ENCODE results near the gene AMPH.

The AMPH gene

DNA sequence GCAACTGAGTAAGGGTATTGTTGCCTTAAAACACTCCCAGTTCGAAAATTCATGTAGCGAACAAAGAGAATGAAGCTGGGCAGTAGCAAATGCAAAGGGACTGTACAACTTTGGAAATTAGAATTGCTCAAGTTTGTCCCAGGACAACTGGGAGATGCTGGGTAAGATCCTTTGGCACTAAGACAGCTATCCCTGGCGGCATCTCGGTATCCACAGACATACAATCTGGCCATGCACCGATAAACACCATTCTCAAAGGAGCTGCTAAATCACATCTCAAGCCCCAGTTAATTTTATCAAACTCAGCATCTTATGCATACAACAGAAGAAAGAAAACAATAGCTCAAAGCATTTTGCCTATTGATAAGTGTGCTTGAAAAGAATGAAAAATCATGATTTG lies 177.3 kb downstream of the AMPH start:
- TF ChIP-seq, protein P1, sequence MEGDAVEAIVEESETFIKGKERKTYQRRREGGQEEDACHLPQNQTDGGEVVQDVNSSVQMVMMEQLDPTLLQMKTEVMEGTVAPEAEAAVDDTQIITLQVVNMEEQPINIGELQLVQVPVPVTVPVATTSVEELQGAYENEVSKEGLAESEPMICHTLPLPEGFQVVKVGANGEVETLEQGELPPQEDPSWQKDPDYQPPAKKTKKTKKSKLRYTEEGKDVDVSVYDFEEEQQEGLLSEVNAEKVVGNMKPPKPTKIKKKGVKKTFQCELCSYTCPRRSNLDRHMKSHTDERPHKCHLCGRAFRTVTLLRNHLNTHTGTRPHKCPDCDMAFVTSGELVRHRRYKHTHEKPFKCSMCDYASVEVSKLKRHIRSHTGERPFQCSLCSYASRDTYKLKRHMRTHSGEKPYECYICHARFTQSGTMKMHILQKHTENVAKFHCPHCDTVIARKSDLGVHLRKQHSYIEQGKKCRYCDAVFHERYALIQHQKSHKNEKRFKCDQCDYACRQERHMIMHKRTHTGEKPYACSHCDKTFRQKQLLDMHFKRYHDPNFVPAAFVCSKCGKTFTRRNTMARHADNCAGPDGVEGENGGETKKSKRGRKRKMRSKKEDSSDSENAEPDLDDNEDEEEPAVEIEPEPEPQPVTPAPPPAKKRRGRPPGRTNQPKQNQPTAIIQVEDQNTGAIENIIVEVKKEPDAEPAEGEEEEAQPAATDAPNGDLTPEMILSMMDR (IDR thresholded peaks at IDR 0.05; ENCODE audit: borderline replicate concordance, insufficient read depth, low read depth, low read length) = no peak
- H3K4me3 ChIP-seq (ENCODE audit: low read depth, low read length) = no peak overlapping the region

DNA sequence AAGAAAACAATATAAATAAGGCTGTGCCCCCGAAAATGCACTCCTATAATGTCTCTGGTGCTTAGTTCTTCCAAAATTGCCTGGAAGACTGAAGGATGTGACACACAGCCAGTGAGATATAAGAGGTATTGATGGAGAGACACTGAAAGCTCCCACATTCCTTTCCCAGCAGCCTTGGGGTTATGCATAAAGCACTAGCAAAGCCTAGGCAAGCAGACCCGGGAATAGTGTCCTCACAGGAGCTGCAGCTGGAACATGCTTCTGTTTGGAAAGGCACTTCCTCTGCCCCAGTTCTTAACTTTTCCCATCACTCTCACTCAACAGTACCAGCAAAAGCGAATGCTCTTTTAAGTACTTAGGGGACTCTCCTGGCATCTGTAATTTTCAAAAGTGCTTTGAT lies 178.0 kb downstream of the AMPH start:
- H3K4me3 ChIP-seq (ENCODE audit: low read depth, low read length) = no peak overlapping the region
- TF ChIP-seq, protein P1 (IDR thresholded peaks at IDR 0.05; ENCODE audit: borderline replicate concordance, insufficient read depth, low read depth, low read length) = no peak

DNA sequence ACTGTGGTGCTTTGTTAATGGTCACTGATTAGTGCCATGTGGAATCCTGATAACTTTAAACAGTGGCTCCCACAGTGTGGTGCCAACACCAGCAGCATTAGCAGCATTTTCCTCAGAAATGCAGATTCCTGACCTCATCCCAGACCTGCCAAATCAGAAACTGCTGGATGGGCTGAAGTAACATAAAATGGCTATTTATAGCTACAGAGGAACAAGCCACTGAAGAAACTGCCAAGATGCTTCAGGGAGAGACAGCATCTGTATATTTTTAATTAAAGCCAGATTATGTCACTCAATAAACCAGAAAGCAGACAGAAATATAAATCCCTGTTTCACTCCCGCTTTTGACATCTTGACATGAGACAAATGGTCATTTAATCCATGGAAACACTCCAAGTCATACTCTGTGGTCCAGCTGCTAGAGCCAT lies 178.5 kb downstream of the AMPH start:
- TF ChIP-seq, protein P1 (IDR thresholded peaks at IDR 0.05; ENCODE audit: borderline replicate concordance, insufficient read depth, low read depth, low read length) = no peak

DNA sequence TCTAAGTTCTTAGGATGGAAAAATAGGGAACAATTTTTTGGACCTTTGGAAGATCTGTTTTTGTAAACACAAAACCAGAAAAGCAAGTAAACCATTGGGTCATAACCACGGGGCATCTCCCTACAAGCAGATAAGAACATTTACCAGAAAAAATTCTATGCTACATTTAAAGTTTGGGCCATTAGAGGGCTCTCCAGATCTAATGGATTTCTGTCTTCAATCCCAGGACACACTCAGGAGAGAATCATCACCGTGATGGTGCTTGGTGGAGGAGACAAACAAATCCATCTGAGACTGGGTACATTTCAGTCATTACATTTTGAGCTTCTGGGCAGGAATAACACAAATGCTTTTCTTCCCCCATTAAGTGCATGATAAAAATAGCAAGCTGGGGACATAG lies 179.3 kb downstream of the AMPH start:
- no peak overlapping the region for H3K4me3 ChIP-seq (ENCODE audit: low read depth, low read length)
- TF ChIP-seq, protein P1 (IDR thresholded peaks at IDR 0.05; ENCODE audit: borderline replicate concordance, insufficient read depth, low read depth, low read length) = no peak

More for the DNA sequence above, 178.5 kb downstream of the AMPH start:
- H3K4me3 ChIP-seq (ENCODE audit: low read depth, low read length) = no peak overlapping the region

DNA sequence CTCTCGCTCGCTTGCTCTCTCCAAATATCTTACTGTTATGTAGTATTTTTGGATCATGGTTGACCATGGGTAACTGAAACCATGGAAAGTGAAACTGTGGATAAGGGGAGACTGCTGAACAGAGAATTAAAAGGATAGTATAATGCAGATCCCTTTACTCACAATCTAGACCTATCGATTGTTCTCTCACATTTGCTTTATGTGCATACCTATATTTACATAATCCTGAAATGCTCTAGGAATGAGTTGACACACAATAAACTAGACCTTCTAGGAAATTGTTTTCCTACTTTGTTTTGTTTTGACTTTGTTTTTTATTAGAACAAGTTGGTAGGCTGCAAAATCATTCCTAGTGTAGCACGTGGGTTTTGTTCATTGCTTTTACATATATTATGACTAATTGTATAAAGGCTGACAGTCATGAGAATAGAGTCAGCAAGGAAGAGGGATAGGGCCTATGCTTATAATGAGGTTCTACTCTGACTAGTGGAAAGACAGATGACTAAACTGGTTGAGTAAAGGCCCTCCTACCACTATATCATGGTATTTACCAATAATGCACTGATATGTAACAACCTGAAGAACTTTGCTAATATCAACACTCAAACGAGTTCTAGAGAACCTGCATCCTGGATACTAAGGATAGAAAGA lies 182.5 kb downstream of the AMPH start:
- no peak overlapping the region for H3K4me3 ChIP-seq (ENCODE audit: low read depth, low read length)
- TF ChIP-seq, protein P1 (IDR thresholded peaks at IDR 0.05; ENCODE audit: borderline replicate concordance, insufficient read depth, low read depth, low read length) = no peak

DNA sequence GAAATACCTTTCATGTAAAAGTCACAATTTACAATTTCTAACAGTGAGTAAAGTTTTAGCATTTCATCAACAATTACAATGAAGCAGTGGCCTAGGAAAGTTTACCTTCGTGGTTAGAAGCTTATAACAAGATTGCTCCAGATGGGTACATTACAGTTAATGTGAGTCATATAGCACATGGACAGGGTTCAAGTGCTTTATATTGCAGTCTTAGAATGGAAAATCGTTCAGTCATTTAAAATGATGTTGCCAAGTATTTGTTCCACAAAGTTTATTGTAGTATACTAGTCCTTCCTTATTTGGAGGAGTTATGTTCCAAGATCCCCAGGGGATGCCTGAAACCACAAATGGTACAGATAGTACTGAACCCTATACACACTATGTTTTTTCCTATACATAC lies 183.1 kb downstream of the AMPH start:
- TF ChIP-seq, protein P1 (IDR thresholded peaks at IDR 0.05; ENCODE audit: borderline replicate concordance, insufficient read depth, low read depth, low read length) = no peak
- H3K4me3 ChIP-seq (ENCODE audit: low read depth, low read length) = no peak overlapping the region

DNA sequence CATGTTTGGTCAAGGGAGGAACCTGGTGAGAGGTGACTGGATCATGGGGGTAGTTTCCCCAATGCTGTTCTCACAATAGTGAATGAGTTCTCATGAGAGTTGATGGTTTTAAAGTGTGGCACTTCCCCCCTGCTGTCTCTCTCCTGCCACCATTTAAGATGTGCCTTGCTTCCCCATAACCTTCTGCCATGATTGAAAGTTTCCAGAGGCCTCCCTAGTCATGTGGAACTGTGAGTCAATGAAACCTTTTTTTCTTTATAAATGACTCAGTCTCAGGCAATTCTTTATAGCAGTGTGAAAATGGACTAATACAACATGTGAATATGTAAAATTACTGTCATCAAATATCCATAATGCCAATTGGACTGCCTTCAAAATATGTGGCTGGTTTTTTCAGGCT lies 192.2 kb downstream of the AMPH start:
- TF ChIP-seq, protein P1 (IDR thresholded peaks at IDR 0.05; ENCODE audit: borderline replicate concordance, insufficient read depth, low read depth, low read length) = no peak
- H3K4me3 ChIP-seq (ENCODE audit: low read depth, low read length) = no peak overlapping the region

Data from GM12875 (cell line).